HEK293 (cell line): ENCODE data around the gene PPOX.

Experiments
- CTCF ChIA-PET: fragments of 350-600 bp; formaldehyde crosslinking; extraction: SDS; loops from one replicate; lab custom pipeline; 2021; ENCODE audit warnings: antibody characterized with exemption; lab: Yijun Ruan, JAX
- POLR2A ChIA-PET: fragments of 300-600 bp; formaldehyde crosslinking; extraction: SDS; loops from one replicate; lab custom pipeline; 2020; ENCODE audit warnings: antibody characterized with exemption, inconsistent platforms; lab: Yijun Ruan, JAX
- H3K27ac ChIP-seq: fragments of 200-500 bp; sonication (Bioruptor generic); 2 replicates; pipeline ENCODE4 v1.5.1; 2014; ENCODE audit warnings: low read depth, low read length, control low read depth, inconsistent platforms; ENCODE audit errors: extremely low read depth
- H3K36me3 ChIP-seq, 2 experiments: fragments of 200-500 bp in 1 of 2; sonication (Bioruptor generic) in 1 of 2; 1 replicate in 1 of 2; 2 replicates in 1 of 2; pipeline ENCODE4 v1.5.1; 2014 to 2017; ENCODE audit warnings: inconsistent platforms in 2 of 2, low read length in 2 of 2; ENCODE audit not compliant: control insufficient read depth in 2 of 2, insufficient read depth in 1 of 2
- H3K4me1 ChIP-seq: fragments of 200-500 bp; sonication (Bioruptor generic); 2 replicates; pipeline ENCODE4 v1.5.1; 2014; ENCODE audit warnings: mild to moderate bottlenecking, low read length, inconsistent platforms; ENCODE audit not compliant: control insufficient read depth, insufficient read depth
- H3K4me3 ChIP-seq: 2 replicates; pipeline ENCODE4 v1.5.1; 2011; ENCODE audit warnings: low read depth, mild to moderate bottlenecking, control low read depth, low read length, moderate library complexity
- H3K9me3 ChIP-seq: fragments of 200-500 bp; sonication (Bioruptor generic); 2 replicates; pipeline ENCODE4 v1.5.1; 2014; ENCODE audit warnings: low read depth, low read length, inconsistent platforms; ENCODE audit not compliant: control insufficient read depth, insufficient read depth
- AEBP2 ChIP-seq: fragments of 450-650 bp; formaldehyde crosslinking; IDR thresholded peaks from 2 replicates; pipeline ENCODE4 v1.5.1; 2016; ENCODE audit warnings: missing biosample characterization, missing genetic modification characterization, borderline replicate concordance
- CTCF ChIP-seq: fragments of 450-650 bp; formaldehyde crosslinking; IDR thresholded peaks from 2 replicates; pipeline ENCODE4 v1.5.1; 2016; ENCODE audit warnings: missing biosample characterization, missing genetic modification characterization
- PRDM1 ChIP-seq: fragments of 450-650 bp; formaldehyde crosslinking; IDR thresholded peaks from 2 replicates; pipeline ENCODE4; 2016; ENCODE audit warnings: missing biosample characterization, missing genetic modification characterization
- SP7 ChIP-seq: fragments of 450-650 bp; formaldehyde crosslinking; IDR thresholded peaks from 2 replicates; pipeline ENCODE4 v1.5.1; 2016; ENCODE audit warnings: missing biosample characterization, missing genetic modification characterization
- TCF7L2 ChIP-seq: IDR thresholded peaks from 2 replicates; pipeline ENCODE4 v1.6.1; 2011; ENCODE audit warnings: low read depth, mild to moderate bottlenecking, inconsistent platforms, low read length, moderate library complexity, borderline replicate concordance
- ZBTB17 ChIP-seq: fragments of 450-650 bp; formaldehyde crosslinking; IDR thresholded peaks from 2 replicates; pipeline ENCODE4 v1.5.1; 2016; ENCODE audit warnings: missing biosample characterization, missing genetic modification characterization
- ZNF114 ChIP-seq: fragments of 450-650 bp; formaldehyde crosslinking; IDR thresholded peaks from 2 replicates; pipeline ENCODE4 v1.5.0; 2017; ENCODE audit warnings: missing biosample characterization, missing genetic modification characterization
- ZNF138 ChIP-seq: fragments of 450-650 bp; formaldehyde crosslinking; IDR thresholded peaks from 2 replicates; pipeline ENCODE4 v1.5.1; 2016; ENCODE audit warnings: missing biosample characterization, missing genetic modification characterization, borderline replicate concordance
- ZNF184 ChIP-seq: fragments of 450-650 bp; IDR thresholded peaks from 2 replicates; pipeline ENCODE4 v1.5.1; 2018; ENCODE audit warnings: missing biosample characterization, mild to moderate bottlenecking, missing genetic modification characterization
- ZNF2 ChIP-seq: fragments of 450-650 bp; formaldehyde crosslinking; IDR thresholded peaks from 2 replicates; pipeline ENCODE4 v1.5.1; 2016; ENCODE audit warnings: missing biosample characterization, missing genetic modification characterization
- ZNF211 ChIP-seq: fragments of 450-650 bp; formaldehyde crosslinking; IDR thresholded peaks from 2 replicates; pipeline ENCODE4 v1.5.1; 2016; ENCODE audit warnings: low read depth, missing biosample characterization, missing genetic modification characterization
- ZNF214 ChIP-seq: fragments of 450-650 bp; formaldehyde crosslinking; IDR thresholded peaks from 2 replicates; pipeline ENCODE4 v1.5.1; 2017; ENCODE audit warnings: missing biosample characterization, mild to moderate bottlenecking, missing genetic modification characterization, borderline replicate concordance
- ZNF280C ChIP-seq: fragments of 450-650 bp; formaldehyde crosslinking; IDR thresholded peaks from 2 replicates; pipeline ENCODE4 v1.5.1; 2016; ENCODE audit warnings: missing biosample characterization, missing genetic modification characterization
- ZNF280D ChIP-seq: fragments of 450-650 bp; formaldehyde crosslinking; IDR thresholded peaks from 2 replicates; pipeline ENCODE4 v1.5.1; 2016; ENCODE audit warnings: missing biosample characterization, missing genetic modification characterization
- ZNF292 ChIP-seq: fragments of 450-650 bp; formaldehyde crosslinking; IDR thresholded peaks from 2 replicates; pipeline ENCODE4 v1.5.1; 2016; ENCODE audit warnings: low read depth, missing biosample characterization, missing genetic modification characterization, borderline replicate concordance
- ZNF335 ChIP-seq: fragments of 450-650 bp; formaldehyde crosslinking; conservative IDR thresholded peaks from 2 replicates; pipeline ENCODE4 v1.5.1; 2016; ENCODE audit warnings: missing biosample characterization, missing genetic modification characterization
- ZNF426 ChIP-seq: fragments of 450-650 bp; formaldehyde crosslinking; IDR thresholded peaks from 2 replicates; pipeline ENCODE4 v1.5.1; 2017; ENCODE audit warnings: missing biosample characterization, missing genetic modification characterization, mild to moderate bottlenecking, inconsistent platforms, moderate library complexity
- ZNF510 ChIP-seq: fragments of 450-650 bp; formaldehyde crosslinking; IDR thresholded peaks from 2 replicates; pipeline ENCODE4 v1.5.1; 2018; ENCODE audit warnings: mild to moderate bottlenecking, missing genetic modification characterization, missing biosample characterization; ENCODE audit not compliant: insufficient replicate concordance
- ZNF555 ChIP-seq: fragments of 450-650 bp; formaldehyde crosslinking; conservative IDR thresholded peaks from 2 replicates; pipeline ENCODE4 v1.5.1; 2017; ENCODE audit warnings: missing biosample characterization, mild to moderate bottlenecking, missing genetic modification characterization, inconsistent platforms
- ZNF621 ChIP-seq: fragments of 450-650 bp; formaldehyde crosslinking; IDR thresholded peaks from 2 replicates; pipeline ENCODE4 v1.5.1; 2017; ENCODE audit warnings: missing biosample characterization, missing genetic modification characterization
- ZNF626 ChIP-seq: fragments of 450-650 bp; sonication (Bioruptor Pico); formaldehyde crosslinking; IDR thresholded peaks from 2 replicates; pipeline ENCODE4 v1.5.1; 2018; ENCODE audit warnings: missing biosample characterization, missing genetic modification characterization, inconsistent platforms
- ZNF629 ChIP-seq: fragments of 450-650 bp; formaldehyde crosslinking; IDR thresholded peaks from 2 replicates; pipeline ENCODE4 v1.5.1; 2017; ENCODE audit warnings: missing biosample characterization, missing genetic modification characterization
- ZNF658 ChIP-seq: fragments of 450-650 bp; formaldehyde crosslinking; IDR thresholded peaks from 2 replicates; pipeline ENCODE4; 2016; ENCODE audit warnings: missing biosample characterization, missing genetic modification characterization
- ZNF664 ChIP-seq: fragments of 450-650 bp; formaldehyde crosslinking; IDR thresholded peaks from 2 replicates; pipeline ENCODE4 v1.5.1; 2016; ENCODE audit warnings: missing biosample characterization, missing genetic modification characterization
- ZNF777 ChIP-seq: fragments of 450-650 bp; formaldehyde crosslinking; IDR thresholded peaks from 2 replicates; pipeline ENCODE4 v1.5.1; 2017; ENCODE audit warnings: missing biosample characterization, missing genetic modification characterization, borderline replicate concordance
- ZXDB ChIP-seq: fragments of 450-650 bp; formaldehyde crosslinking; IDR thresholded peaks from 2 replicates; pipeline ENCODE4 v1.5.1; 2016; ENCODE audit warnings: missing biosample characterization, missing genetic modification characterization

The PPOX gene

GRCh38 chr1:161117759-161118581 is 48.3 kb upstream of the PPOX start, which contains the start of the genes NIT1 and PFDN2 (continued):
- no peak for TF ChIP-seq ZNF555 (tag by site-specific recombination)
- peak; percentile 76 for TF ChIP-seq ZBTB17 (tag by site-specific recombination)

- H3K27ac ChIP-seq = peak overlapping the region; percentile 26
- peaks cover 9% of the 10 kb centered on the region for H3K4me1 ChIP-seq
- no peaks in the 10 kb centered on the region for H3K9me3 ChIP-seq
- ChIA-PET CTCF (interaction anchor here (0.9 kb wide), 1 partner anchor 14 kb away, joined by 3 read pairs; no protein-coding TSS in a partner anchor), POLR2A (interaction anchor here (0.6 kb wide), 1 partner anchor 43 kb away, joined by 5 read pairs; no protein-coding TSS in a partner anchor)
- H3K36me3 ChIP-seq = peaks cover 14 to 58% of the 10 kb centered on the region in 2 experiments
- no peak overlapping the region for H3K4me3 ChIP-seq
- TF ChIP-seq ZNF184 (tag by site-specific recombination) (no peak), ZNF777 (tag by site-specific recombination) (no peak), PRDM1 (tag by site-specific recombination) (no peak), ZNF211 (tag by site-specific recombination) (no peak), ZNF214 (tag by site-specific recombination) (no peak), ZNF138 (tag by site-specific recombination) (no peak), ZNF658 (tag by site-specific recombination) (no peak), ZNF280C (tag by site-specific recombination) (no peak), ZNF664 (tag by site-specific recombination) (no peak), SP7 (no peak), ZNF629 (tag by site-specific recombination) (peak; percentile 42; the same call in 1 of the 2 replicates), ZNF621 (no peak), ZNF626 (tag by site-specific recombination) (no peak), ZNF114 (tag by site-specific recombination) (no peak), AEBP2 (tag by site-specific recombination) (no peak), TCF7L2 (no peak), ZNF426 (tag by site-specific recombination) (no peak), ZNF280D (tag by site-specific recombination) (no peak), ZNF335 (tag by site-specific recombination) (peak; percentile 47), ZNF2 (tag by site-specific recombination) (no peak), ZXDB (tag by site-specific recombination) (peak; percentile 19; the same call in 1 of the 2 replicates), CTCF (tag by site-specific recombination) (peak; percentile 33), ZNF510 (tag by site-specific recombination) (no peak), ZNF292 (tag by site-specific recombination) (no peak)
These were observed 46.9 kb upstream of the PPOX start for GRCh38 chr1:161119092-161119903.
